ENCODE results near the gene VANGL2.

- no peak for TF ChIP-seq CTCF (IDR thresholded peaks at IDR 0.05; ENCODE audit: insufficient read depth, low read length)
- no peak for TF ChIP-seq GABPA (IDR thresholded peaks at IDR 0.05; ENCODE audit: low read depth)
- no peak for TF ChIP-seq REST (IDR thresholded peaks at IDR 0.05; ENCODE audit: insufficient replicate concordance, low read depth)
Measured at GRCh38 chr1:160359559-160360226, 40.7 kb upstream of the VANGL2 start.

All from HL-60 (cell line).